ENCODE data around the gene CRYZ.
"Not testable (repeated sequence)": the region's sequence is repeated elsewhere in the genome, so short reads cannot be mapped to it uniquely, and the experiment has no call there.

CRYZ gene

GRCh38 chr1:74748960-74749359 is 16.1 kb upstream of the CRYZ start:
- Histone ChIP-seq H3F3A (ENCODE audit: control insufficient read depth, insufficient read depth) (no peaks in the 10 kb centered on the region), H3K27me3 (ENCODE audit: control insufficient read depth, low read length) (no peaks in the 10 kb centered on the region), H4K20me1 (ENCODE audit: control insufficient read depth, insufficient read depth, low read depth, low read length) (no peaks in the 10 kb centered on the region), H3K27ac (ENCODE audit: low read depth, low read length) (no peak overlapping the region), H3K9me3 (ENCODE audit: control insufficient read depth, insufficient read depth, low read length) (peaks cover 7% of the 10 kb centered on the region; the same call in 1 of the 2 replicates), H3K79me2 (ENCODE audit: control insufficient read depth, low read length) (no peaks in the 10 kb centered on the region), H3K4me2 (ENCODE audit: low read length) (no peak overlapping the region), H3K36me3 (ENCODE audit: control insufficient read depth, low read length) (peaks cover 77% of the 10 kb centered on the region), H3K4me3 (ENCODE audit: low read length) (no peak overlapping the region), H3K9me2 (replicated peaks; ENCODE audit: control insufficient read depth, low read length) (no peaks in the 10 kb centered on the region), H3K4me1 (ENCODE audit: control insufficient read depth, low read length) (no peaks in the 10 kb centered on the region)
- TF ChIP-seq CTCF (IDR thresholded peaks at IDR 0.05; ENCODE audit: low read depth, low read length, poor library complexity, severe bottlenecking) (no peak), EZH2phosphoT487 (IDR thresholded peaks at IDR 0.05; ENCODE audit: borderline replicate concordance, low read length) (no peak)

- not testable (repeated sequence) for H3K27me3 ChIP-seq (ENCODE audit: control insufficient read depth, low read length); H3K79me2 ChIP-seq (ENCODE audit: control insufficient read depth, low read length); H3K4me2 ChIP-seq (ENCODE audit: low read length); H4K20me1 ChIP-seq (ENCODE audit: control insufficient read depth, insufficient read depth, low read depth, low read length); H3K4me3 ChIP-seq (ENCODE audit: low read length); H3F3A ChIP-seq (ENCODE audit: control insufficient read depth, insufficient read depth); H3K4me1 ChIP-seq (ENCODE audit: control insufficient read depth, low read length); H3K9me2 ChIP-seq (replicated peaks; ENCODE audit: control insufficient read depth, low read length); H3K27ac ChIP-seq (ENCODE audit: low read depth, low read length)
- Histone ChIP-seq H3K9me3 (ENCODE audit: control insufficient read depth, insufficient read depth, low read length) (peaks cover 14% of the 10 kb centered on the region; the same call in 1 of the 2 replicates), H3K36me3 (ENCODE audit: control insufficient read depth, low read length) (peaks cover 87% of the 10 kb centered on the region)
These were observed 12.4 kb upstream of the CRYZ start for GRCh38 chr1:74745247-74745646.

- H3K4me2 ChIP-seq (ENCODE audit: low read length); H3K27me3 ChIP-seq (ENCODE audit: control insufficient read depth, low read length); H3F3A ChIP-seq (ENCODE audit: control insufficient read depth, insufficient read depth); H3K9me2 ChIP-seq (replicated peaks; ENCODE audit: control insufficient read depth, low read length); H3K4me1 ChIP-seq (ENCODE audit: control insufficient read depth, low read length); H3K27ac ChIP-seq (ENCODE audit: low read depth, low read length); H3K4me3 ChIP-seq (ENCODE audit: low read length); H4K20me1 ChIP-seq (ENCODE audit: control insufficient read depth, insufficient read depth, low read depth, low read length): not testable (repeated sequence)
- Histone ChIP-seq H3K36me3 (ENCODE audit: control insufficient read depth, low read length) (peaks cover 93% of the 10 kb centered on the region), H3K9me3 (ENCODE audit: control insufficient read depth, insufficient read depth, low read length) (peaks cover 18% of the 10 kb centered on the region), H3K79me2 (ENCODE audit: control insufficient read depth, low read length) (peaks cover 13% of the 10 kb centered on the region)
These were observed 7.6 kb upstream of the CRYZ start for GRCh38 chr1:74740307-74740980.

- no peaks in the 10 kb centered on the region for H4K20me1 ChIP-seq (ENCODE audit: control insufficient read depth, insufficient read depth, low read depth, low read length)
- H3K36me3 ChIP-seq (ENCODE audit: control insufficient read depth, low read length), result peaks cover 77% of the 10 kb centered on the region
- no peak overlapping the region for H3K4me3 ChIP-seq (ENCODE audit: low read length)
- H3F3A ChIP-seq (ENCODE audit: control insufficient read depth, insufficient read depth), result peaks cover 6% of the 10 kb centered on the region; the same call in 1 of the 2 replicates
- H3K4me2 ChIP-seq (ENCODE audit: low read length), result no peak overlapping the region
- no peak for TF ChIP-seq EZH2phosphoT487 (IDR thresholded peaks at IDR 0.05; ENCODE audit: borderline replicate concordance, low read length)
- TF ChIP-seq CTCF (IDR thresholded peaks at IDR 0.05; ENCODE audit: low read depth, low read length, poor library complexity, severe bottlenecking), result no peak
- H3K79me2 ChIP-seq (ENCODE audit: control insufficient read depth, low read length), result peaks cover 40% of the 10 kb centered on the region
- no peaks in the 10 kb centered on the region for H3K27me3 ChIP-seq (ENCODE audit: control insufficient read depth, low read length)
- H3K27ac ChIP-seq (ENCODE audit: low read depth, low read length), result no peak overlapping the region
- peaks cover 10% of the 10 kb centered on the region for H3K9me3 ChIP-seq (ENCODE audit: control insufficient read depth, insufficient read depth, low read length)
- H3K9me2 ChIP-seq (replicated peaks; ENCODE audit: control insufficient read depth, low read length), result no peaks in the 10 kb centered on the region
- peaks cover 13% of the 10 kb centered on the region for H3K4me1 ChIP-seq (ENCODE audit: control insufficient read depth, low read length)
These were observed 4.5 kb upstream of the CRYZ start for GRCh38 chr1:74737333-74737732.
